ENCODE results near the gene APPL2. TPM values are rescaled to one million over a fixed set of nuclear protein-coding genes. Genes with fewer than 3 reads are reported as not detected.

Gene APPL2
- total RNA-seq, 1 experiment from 2014 or later: 45.8 TPM

GRCh38 chr12:105270671-105271255 is 34.8 kb upstream of the APPL2 start:
- H3K36me3 Mint-ChIP-seq (ENCODE audit: insufficient read depth, unreplicated experiment): no peaks in the 10 kb centered on the region
- no peaks in the 10 kb centered on the region for H3K27me3 Mint-ChIP-seq (ENCODE audit: unreplicated experiment)
- intact Hi-C loops (cut with micrococcal nuclease; ENCODE audit: unreplicated experiment): no loop called here
- no peak overlapping the region for H3K4me3 Mint-ChIP-seq (ENCODE audit: low read depth, unreplicated experiment)
- no TSS peak for BruUV-seq (replicated peaks)
- DNase-seq: no peak
- no peaks in the 10 kb centered on the region for H3K9me3 Mint-ChIP-seq (ENCODE audit: low read depth, unreplicated experiment)
- CTCF ChIA-PET: no interaction called here
- TF ChIP-seq CTCF (IDR thresholded peaks at IDR 0.05; ENCODE audit: unreplicated experiment): no peak
- no peaks in the 10 kb centered on the region for H3K4me1 Mint-ChIP-seq (ENCODE audit: low read depth, unreplicated experiment)
- no peak overlapping the region for H3K27ac Mint-ChIP-seq (ENCODE audit: unreplicated experiment)

GRCh38 chr12:105267711-105268110 is 31.7 kb upstream of the APPL2 start:
- no peak overlapping the region for H3K4me3 Mint-ChIP-seq (ENCODE audit: low read depth, unreplicated experiment)
- no peaks in the 10 kb centered on the region for H3K4me1 Mint-ChIP-seq (ENCODE audit: low read depth, unreplicated experiment)
- intact Hi-C loops (cut with micrococcal nuclease; ENCODE audit: unreplicated experiment): no loop called here
- no peak overlapping the region for H3K27ac Mint-ChIP-seq (ENCODE audit: unreplicated experiment)
- no TSS peak for BruUV-seq (replicated peaks)
- no peaks in the 10 kb centered on the region for H3K27me3 Mint-ChIP-seq (ENCODE audit: unreplicated experiment)
- TF ChIP-seq CTCF (IDR thresholded peaks at IDR 0.05; ENCODE audit: unreplicated experiment): no peak
- H3K9me3 Mint-ChIP-seq (ENCODE audit: low read depth, unreplicated experiment): no peaks in the 10 kb centered on the region
- no peaks in the 10 kb centered on the region for H3K36me3 Mint-ChIP-seq (ENCODE audit: insufficient read depth, unreplicated experiment)
- CTCF ChIA-PET: interaction anchor here (0.6 kb wide), 1 partner anchor 10 kb away, joined by 3 read pairs; no protein-coding TSS in a partner anchor
- DNase-seq: no peak

DNA sequence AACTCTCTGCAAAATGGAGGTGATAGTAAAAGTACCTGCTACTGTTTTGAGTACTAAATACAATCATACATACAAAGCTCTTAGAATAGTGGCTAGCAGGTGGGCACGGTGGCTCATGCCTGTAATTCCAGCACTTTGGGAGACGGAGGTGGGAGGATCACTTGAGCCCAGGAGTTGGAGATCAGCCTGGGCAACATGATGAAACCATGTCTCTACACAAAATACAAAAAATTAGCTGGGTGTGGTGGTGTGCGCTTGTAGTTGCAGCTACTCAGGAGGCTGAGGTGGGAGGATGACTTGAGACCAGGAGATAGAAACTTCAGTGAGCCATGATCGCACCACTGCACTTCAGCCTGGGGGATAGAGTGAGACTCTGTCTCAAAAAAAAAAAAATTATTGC is 28.8 kb upstream of the APPL2 start:
- Mint-ChIP-seq H3K27ac (ENCODE audit: unreplicated experiment) (no peak overlapping the region), H3K4me1 (ENCODE audit: low read depth, unreplicated experiment) (no peaks in the 10 kb centered on the region), H3K27me3 (ENCODE audit: unreplicated experiment) (no peaks in the 10 kb centered on the region), H3K9me3 (ENCODE audit: low read depth, unreplicated experiment) (no peaks in the 10 kb centered on the region), H3K4me3 (ENCODE audit: low read depth, unreplicated experiment) (no peak overlapping the region), H3K36me3 (ENCODE audit: insufficient read depth, unreplicated experiment) (no peaks in the 10 kb centered on the region)
- no peak for DNase-seq
- no peak for TF ChIP-seq CTCF (IDR thresholded peaks at IDR 0.05; ENCODE audit: unreplicated experiment)
- CTCF ChIA-PET: no interaction called here
- no TSS peak for BruUV-seq (replicated peaks)
- intact Hi-C loops (cut with micrococcal nuclease; ENCODE audit: unreplicated experiment): no loop called here

- Mint-ChIP-seq H3K4me3 (ENCODE audit: low read depth, unreplicated experiment) (no peak overlapping the region), H3K27me3 (ENCODE audit: unreplicated experiment) (no peaks in the 10 kb centered on the region), H3K27ac (ENCODE audit: unreplicated experiment) (no peak overlapping the region), H3K4me1 (ENCODE audit: low read depth, unreplicated experiment) (no peaks in the 10 kb centered on the region), H3K36me3 (ENCODE audit: insufficient read depth, unreplicated experiment) (no peaks in the 10 kb centered on the region), H3K9me3 (ENCODE audit: low read depth, unreplicated experiment) (no peaks in the 10 kb centered on the region)
- no TSS peak for BruUV-seq (replicated peaks)
- CTCF ChIA-PET: no interaction called here
- no peak for TF ChIP-seq CTCF (IDR thresholded peaks at IDR 0.05; ENCODE audit: unreplicated experiment)
- intact Hi-C loops (cut with micrococcal nuclease; ENCODE audit: unreplicated experiment): no loop called here
- no peak for DNase-seq
Measured at GRCh38 chr12:105262461-105263184, 26.6 kb upstream of the APPL2 start.
